GM18951 (cell line): ENCODE data around the gene ACOT11.
"Not testable (repeated sequence)": the region's sequence is repeated elsewhere in the genome, so short reads cannot be mapped to it uniquely, and the experiment has no call there.

ENCODE experiments used
- POLR2A ChIP-seq: IDR thresholded peaks from 4 replicates; pipeline ENCODE4 v1.6.1; 2011; ENCODE audit warnings: mild to moderate bottlenecking; ENCODE audit not compliant: insufficient read length, insufficient read depth; ENCODE audit errors: extremely low read depth
- in situ Hi-C: fragments of 300-500 bp; cut with MboI; formaldehyde crosslinking; loops from one replicate; pipeline ENCODE4 v1.12.0; 2022; ENCODE audit warnings: low sequenced_read_pairs, mixed read lengths, inconsistent platforms; ENCODE audit not compliant: unreplicated experiment

The ACOT11 gene

GRCh38 chr1:54517496-54517895, 30.5 kb upstream of the ACOT11 start:
- in situ Hi-C loops = no loop called here
- no peak for TF ChIP-seq POLR2A

- in situ Hi-C loops = no loop called here
Observed at GRCh38 chr1:54518489-54518888, 29.5 kb upstream of the ACOT11 start.

GRCh38 chr1:54519709-54520108, 28.3 kb upstream of the ACOT11 start:
- in situ Hi-C loops = no loop called here
- no peak for TF ChIP-seq POLR2A

More at GRCh38 chr1:54518489-54518888, 29.5 kb upstream of the ACOT11 start:
- TF ChIP-seq POLR2A = no peak

- in situ Hi-C loops = no loop called here
Observed at GRCh38 chr1:54520631-54521321, 27.3 kb upstream of the ACOT11 start.

GRCh38 chr1:54526565-54526964, 21.5 kb upstream of the ACOT11 start:
- in situ Hi-C loops = not testable (repeated sequence)

More at GRCh38 chr1:54520631-54521321, 27.3 kb upstream of the ACOT11 start:
- TF ChIP-seq POLR2A = no peak

GRCh38 chr1:54528613-54529012, 19.4 kb upstream of the ACOT11 start:
- in situ Hi-C loops = no loop called here

GRCh38 chr1:54532033-54532432, 16.0 kb upstream of the ACOT11 start:
- in situ Hi-C loops = no loop called here

More at GRCh38 chr1:54528613-54529012, 19.4 kb upstream of the ACOT11 start:
- TF ChIP-seq POLR2A = no peak

GRCh38 chr1:54536656-54537055, 11.4 kb upstream of the ACOT11 start:
- in situ Hi-C loops = not testable (repeated sequence)

More at GRCh38 chr1:54532033-54532432, 16.0 kb upstream of the ACOT11 start:
- TF ChIP-seq POLR2A = no peak

GRCh38 chr1:54537611-54538010, 10.4 kb upstream of the ACOT11 start:
- TF ChIP-seq POLR2A = no peak
- in situ Hi-C loops = no loop called here

GRCh38 chr1:54538538-54538937, 9.5 kb upstream of the ACOT11 start:
- TF ChIP-seq POLR2A = no peak
- in situ Hi-C loops = no loop called here

GRCh38 chr1:54540582-54541295, 7.3 kb upstream of the ACOT11 start:
- in situ Hi-C loops = no loop called here
- no peak for TF ChIP-seq POLR2A

GRCh38 chr1:54542120-54542961, 5.7 kb upstream of the ACOT11 start:
- in situ Hi-C loops = no loop called here
- TF ChIP-seq POLR2A = no peak

GRCh38 chr1:54542962-54543539, 5.0 kb upstream of the ACOT11 start:
- TF ChIP-seq POLR2A = no peak
- in situ Hi-C loops = no loop called here

- no peak for TF ChIP-seq POLR2A
- in situ Hi-C loops = no loop called here
Observed at GRCh38 chr1:54543729-54544496, 4.1 kb upstream of the ACOT11 start.
